Activated T-cell treated with anti-CD3 and anti-CD28 coated beads for 24 hours (primary cell): ENCODE data around the gene CT45A10.
"Not testable (repeated sequence)": the region's sequence is repeated elsewhere in the genome, so short reads cannot be mapped to it uniquely, and the experiment has no call there.

Experiments
- DNase-seq: peaks from one replicate; pipeline ENCODE4 v3.0.0-alpha.2; 2020; ENCODE audit warnings: low read depth

Gene CT45A10, protein sequence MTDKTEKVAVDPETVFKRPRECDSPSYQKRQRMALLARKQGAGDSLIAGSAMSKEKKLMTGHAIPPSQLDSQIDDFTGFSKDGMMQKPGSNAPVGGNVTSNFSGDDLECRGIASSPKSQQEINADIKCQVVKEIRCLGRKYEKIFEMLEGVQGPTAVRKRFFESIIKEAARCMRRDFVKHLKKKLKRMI

DNA sequence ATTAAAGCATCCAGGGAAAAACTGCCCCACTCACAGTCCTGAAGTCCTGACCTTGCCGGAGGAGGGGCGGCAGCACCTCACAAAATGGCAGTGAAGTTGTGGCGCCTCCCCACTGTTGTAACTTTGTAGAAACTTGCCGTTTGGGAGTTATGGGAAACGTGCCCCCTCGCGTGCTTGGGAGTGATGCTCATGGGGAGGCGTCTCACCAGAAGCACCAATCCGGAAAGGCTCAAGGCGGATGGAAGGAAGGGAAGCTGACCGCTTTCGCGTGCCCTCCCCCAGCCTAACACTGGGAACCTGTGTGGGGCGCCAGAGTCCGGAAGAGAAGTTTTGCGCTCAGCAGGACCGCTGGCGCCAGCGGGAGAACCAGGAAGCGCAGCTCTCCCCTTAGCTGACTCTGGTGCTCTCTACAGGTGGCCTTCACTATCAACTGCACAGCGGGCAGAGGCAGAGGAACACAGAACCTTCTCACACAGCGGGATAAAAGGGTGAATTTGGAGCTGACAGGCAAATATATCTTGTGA lies at the start of gene CT45A10, which contains the start of gene SAGE1:
Gene CT45A10, minus strand, starts transcription at position 151 of the 524 bp plus-strand sequence. CDS start 8,100 bp downstream, outside the sequence.
Gene SAGE1, plus strand, starts transcription at position 423 of the 524 bp plus-strand sequence. CDS start 2,527 bp downstream, outside the sequence.
- DNase-seq = no peak

DNA sequence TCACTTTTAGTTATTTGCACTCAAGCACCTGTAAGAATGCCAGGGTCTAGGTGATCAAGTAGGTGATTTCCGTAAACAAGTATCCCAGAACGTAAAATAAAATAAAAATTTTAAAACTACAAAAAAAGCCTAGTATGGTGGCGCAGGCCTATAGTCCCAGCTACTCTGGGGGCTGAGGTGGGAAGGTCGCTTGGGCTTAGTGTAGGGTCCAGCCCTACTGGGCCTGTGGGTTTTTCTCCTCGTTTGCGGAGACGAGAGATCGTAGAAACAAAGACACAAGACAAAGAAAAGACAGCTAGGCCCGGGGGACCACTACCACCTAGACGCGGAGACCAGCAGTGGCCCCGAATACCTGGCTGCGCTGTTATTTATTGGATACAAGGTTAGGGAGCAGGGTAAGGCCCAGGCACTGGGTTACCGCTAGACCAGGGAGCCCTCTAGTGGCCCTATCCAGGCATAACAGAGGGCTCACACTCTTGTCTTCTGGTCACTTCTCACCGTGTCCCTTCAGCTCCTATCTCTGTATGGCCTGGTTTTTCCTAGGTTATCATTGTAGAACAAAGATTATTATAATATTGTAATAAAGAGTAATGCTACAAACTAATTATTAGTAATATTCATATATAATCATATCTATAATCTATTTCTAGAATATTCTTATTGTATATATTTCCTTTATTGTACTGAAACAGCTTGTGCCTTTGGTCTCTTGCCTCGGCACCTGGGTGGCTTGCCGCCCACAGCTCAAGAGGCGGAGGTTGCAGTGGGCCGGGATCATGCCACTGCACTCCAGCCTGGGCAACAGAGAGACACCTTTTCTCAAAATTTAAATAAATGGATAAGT lies 38.6 kb upstream of the CT45A10 start:
- peak; percentile 7 for DNase-seq

DNA sequence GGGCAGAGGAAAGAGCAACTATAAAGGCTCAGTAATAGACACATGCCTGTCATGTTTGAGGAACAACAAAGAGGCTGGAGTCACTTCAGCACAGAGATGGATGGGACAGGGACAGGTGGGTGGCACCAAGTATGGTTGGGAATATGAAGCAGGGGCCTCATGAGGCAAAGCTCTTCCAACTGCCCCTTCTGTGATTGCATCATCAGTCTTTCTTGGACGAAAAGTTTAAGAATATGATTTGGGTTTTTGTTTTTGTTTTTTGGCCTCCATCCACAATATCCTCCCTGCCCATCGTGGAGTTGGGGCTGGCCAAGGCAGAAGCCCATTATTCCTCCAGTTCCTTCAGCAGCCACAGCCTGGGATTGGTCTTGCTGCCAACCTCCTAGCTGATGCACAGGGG lies 34.7 kb upstream of the CT45A10 start:
- no peak for DNase-seq

DNA sequence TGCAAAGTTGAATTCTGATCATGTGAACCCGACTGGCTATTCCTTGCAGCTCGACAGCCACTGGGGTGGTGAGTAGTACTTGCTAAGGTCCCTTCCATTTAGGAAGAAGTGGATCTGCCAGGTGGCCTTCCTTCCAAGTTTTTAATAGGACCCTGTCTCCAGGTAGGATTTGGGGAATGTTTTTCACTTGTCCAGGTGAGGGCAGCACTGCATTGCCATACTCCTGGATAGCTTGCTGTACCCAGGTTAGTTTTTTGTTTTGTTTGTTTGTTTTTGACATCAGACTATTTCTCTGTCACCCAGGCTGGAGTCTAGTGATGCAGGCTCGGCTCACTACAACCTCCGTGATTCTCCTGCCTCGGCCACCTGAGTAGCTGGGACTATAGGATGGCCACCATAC lies 30.1 kb upstream of the CT45A10 start:
- DNase-seq = no peak

DNA sequence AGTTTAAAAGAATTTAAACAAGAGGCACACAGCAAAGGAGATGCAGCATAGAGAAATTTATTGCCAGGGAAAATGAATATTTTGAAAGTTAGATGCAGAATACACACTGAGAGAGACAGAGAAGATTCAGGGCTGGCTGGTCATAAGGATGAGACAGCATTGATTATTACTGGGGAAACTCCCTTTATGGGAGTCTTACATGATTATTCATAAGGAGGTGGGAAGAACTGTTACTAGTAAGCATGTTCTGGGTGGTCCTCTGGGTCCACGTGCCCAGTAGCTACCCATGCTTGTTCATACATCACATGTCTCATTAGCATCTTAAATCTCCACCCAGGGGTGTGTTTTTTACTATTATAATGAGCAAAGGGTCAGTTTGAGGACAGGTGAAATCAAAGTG lies 27.3 kb upstream of the CT45A10 start:
- DNase-seq = not testable (repeated sequence)

DNA sequence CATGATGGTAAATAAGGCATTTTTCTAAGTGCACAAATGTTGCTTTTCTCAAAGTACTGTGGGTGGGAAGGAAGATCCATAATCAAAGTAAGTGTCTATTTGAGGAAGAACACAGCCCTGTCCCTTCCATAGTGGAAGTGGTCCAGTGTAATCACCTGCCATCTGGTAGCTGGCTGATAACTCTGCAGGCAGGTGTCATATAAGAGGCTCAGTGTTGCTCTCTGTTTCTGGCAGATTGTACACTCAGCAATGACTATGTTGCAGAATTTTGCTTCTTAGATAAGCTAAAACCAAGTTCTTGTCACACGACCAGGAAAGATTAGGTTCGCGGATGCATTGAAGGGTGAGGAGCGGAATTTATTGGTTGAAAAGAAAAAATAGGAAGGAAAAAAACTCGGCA lies 21.2 kb upstream of the CT45A10 start:
- DNase-seq = no peak

DNA sequence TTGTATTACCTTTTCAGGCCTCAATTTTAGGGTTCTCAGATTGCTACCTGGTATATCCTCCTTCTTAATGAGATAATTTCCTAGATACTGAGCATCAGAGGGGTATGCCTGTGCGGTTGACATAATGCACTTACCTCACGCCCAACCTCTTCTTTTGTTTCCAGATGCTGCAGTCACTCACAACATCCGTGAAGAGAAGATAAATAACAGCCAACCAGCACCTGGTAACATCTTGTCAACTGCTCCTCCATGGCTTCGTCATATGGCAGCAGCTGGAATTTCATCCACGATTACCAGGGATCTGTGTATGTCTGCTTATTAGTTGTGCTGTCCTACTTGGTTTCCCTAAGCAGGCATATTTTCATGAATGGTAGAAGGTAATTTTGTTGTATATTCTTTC lies 17.0 kb upstream of the CT45A10 start:
- no peak for DNase-seq

DNA sequence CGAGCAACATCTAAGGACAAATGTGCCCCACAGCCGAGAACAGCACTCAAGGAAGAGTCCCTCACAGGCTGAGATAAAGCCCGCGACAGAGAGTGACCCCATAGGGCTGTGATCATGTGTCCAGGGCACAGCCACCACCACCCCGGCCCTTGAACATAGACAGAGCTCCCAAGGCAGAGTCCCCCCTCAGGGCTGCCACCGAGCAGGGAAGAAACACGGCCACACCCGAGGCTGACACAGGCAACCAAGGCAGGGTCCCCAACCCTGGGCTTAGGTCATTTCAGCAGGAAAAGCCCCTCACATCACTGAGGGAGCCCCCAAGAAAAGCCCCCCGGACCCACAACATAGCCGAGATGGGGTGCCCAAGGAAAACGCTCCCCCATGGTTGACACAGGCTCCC lies 463 bp downstream of the CT45A10 start:
- no peak for DNase-seq

DNA sequence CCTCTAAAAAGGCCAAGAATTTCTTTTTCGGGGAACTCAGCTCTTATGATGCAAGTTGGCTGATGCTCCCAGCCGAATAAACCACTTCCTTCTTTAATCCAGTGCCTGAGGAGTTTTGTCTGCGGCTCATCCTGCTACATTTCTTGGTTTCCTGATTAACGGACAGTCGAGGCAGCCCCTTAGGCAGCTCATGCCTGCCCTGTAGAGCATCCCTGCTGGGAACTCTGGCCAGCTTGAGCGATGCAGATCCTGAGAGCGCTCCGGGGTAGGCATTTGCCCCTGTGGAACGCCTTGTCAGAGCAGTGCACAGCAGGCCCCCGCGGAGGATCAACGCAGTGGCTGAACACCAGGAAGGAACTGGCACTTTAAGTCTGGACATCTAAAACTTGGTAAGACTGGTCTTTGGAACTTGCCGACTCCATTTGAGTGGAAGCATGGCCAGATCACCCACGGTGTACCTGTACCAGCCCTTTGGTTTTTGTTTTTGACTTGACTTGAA lies 3.1 kb downstream of the CT45A10 start:
- DNase-seq = no peak

DNA sequence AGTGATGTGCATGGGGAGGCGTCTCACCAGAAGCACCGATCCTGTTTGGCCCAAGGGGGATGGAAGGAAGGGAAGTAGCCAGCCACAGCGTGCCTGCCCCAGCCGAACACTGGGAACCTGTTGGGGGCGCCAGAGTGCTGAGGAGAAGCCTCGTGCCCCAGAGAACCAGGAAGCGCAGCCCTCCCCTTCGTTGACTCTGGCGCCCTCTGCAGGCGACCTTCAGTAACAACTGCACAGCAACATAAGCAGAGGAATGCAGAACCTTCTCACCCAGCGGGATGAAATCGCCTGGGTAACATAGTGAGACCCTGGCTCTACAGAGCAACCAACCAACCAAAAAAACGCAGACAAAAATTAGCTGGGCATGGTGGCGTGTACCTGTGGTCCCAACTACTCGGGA lies 4.3 kb downstream of the CT45A10 start:
- peak; percentile 4 for DNase-seq

DNA sequence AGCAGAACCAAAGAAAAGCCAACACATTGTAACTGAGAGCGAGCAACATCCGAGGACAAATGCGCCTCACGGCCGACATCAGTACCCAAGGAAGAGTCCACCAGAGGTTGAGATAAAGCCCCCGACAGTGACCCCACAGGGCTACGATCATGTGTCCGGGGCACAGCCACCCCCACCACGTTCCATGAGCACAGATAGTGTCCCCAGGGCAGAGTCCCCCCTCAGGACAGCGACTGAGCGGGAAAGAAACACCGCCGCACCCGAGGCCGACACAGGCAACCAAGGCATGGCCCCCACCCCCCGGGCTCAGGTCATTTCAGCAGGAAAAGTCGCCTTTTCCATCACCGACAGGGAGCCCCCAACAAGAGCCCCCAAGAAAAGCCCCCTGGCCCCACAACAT lies 5.0 kb downstream of the CT45A10 start:
- not testable (repeated sequence) for DNase-seq

DNA sequence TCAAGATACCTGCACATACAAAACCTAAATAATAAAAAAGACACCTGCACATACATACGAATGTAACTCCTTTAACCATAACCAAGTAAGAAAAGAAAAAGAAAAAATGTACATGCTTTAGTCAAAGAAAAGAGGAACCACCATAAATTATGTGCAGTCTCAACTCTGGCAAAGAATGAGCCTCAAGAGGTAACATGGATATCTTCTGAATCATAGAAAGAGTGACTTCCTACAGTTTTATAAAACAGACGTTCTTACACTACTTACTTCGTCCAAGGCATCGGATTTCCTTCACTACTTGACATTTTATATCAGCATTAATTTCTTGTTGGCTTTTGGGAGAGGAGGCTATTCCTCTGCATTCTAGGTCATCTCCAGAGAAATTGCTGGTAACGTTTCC lies 10.5 kb downstream of the CT45A10 start:
- DNase-seq = not testable (repeated sequence)

DNA sequence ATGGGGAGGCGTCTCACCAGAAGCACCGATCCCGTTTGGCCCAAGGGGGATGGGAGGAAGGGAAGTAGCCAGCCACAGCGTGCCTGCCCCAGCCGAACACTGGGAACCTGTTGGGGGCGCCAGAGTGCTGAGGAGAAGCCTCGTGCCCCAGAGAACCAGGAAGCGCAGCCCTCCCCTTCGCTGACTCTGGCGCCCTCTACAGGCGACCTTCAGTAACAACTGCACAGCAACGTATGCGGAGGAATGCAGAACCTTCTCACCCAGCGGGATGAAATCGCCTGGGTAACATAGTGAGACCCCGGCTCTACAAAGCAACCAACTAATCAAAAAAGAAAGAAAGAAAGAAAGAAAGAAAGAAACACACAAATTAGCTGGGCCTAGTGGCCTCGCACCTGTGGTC lies 21.5 kb downstream of the CT45A10 start, which contains the start of gene CT45A9:
Gene CT45A9, minus strand, starts transcription at position 101 of the 400 bp plus-strand sequence. CDS start 3,751 bp downstream, outside the sequence.
- not testable (repeated sequence) for DNase-seq

DNA sequence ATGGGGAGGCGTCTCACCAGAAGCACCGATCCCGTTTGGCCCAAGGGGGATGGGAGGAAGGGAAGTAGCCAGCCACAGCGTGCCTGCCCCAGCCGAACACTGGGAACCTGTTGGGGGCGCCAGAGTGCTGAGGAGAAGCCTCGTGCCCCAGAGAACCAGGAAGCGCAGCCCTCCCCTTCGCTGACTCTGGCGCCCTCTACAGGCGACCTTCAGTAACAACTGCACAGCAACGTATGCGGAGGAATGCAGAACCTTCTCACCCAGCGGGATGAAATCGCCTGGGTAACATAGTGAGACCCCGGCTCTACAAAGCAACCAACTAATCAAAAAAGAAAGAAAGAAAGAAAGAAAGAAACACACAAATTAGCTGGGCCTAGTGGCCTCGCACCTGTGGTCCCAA lies 38.8 kb downstream of the CT45A10 start, which contains the start of gene CT45A8:
Gene CT45A8, minus strand, starts transcription at position 101 of the 400 bp plus-strand sequence. CDS start 3,755 bp downstream, outside the sequence.
- not testable (repeated sequence) for DNase-seq

DNA sequence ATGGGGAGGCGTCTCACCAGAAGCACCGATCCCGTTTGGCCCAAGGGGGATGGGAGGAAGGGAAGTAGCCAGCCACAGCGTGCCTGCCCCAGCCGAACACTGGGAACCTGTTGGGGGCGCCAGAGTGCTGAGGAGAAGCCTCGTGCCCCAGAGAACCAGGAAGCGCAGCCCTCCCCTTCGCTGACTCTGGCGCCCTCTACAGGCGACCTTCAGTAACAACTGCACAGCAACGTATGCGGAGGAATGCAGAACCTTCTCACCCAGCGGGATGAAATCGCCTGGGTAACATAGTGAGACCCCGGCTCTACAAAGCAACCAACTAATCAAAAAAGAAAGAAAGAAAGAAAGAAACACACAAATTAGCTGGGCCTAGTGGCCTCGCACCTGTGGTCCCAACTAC lies 56.1 kb downstream of the CT45A10 start, which contains the start of gene CT45A7:
Gene CT45A7, minus strand, starts transcription at position 101 of the 400 bp plus-strand sequence. CDS start 3,747 bp downstream, outside the sequence.
- DNase-seq = not testable (repeated sequence)
